Stimulated activated CD4-positive, alpha-beta T cell treated with anti-CD3 and anti-CD28 coated beads, Interleukin-1b, Interleukin-23, amount 100 ng/mL, for 1 hour (primary cell): Measurements from ENCODE around the gene CSPG4.
"Not testable (repeated sequence)": the region's sequence is repeated elsewhere in the genome, so short reads cannot be mapped to it uniquely, and the experiment has no call there.

ENCODE experiments used
- DNase-seq, 2 donors: peaks; one replicate each; pipeline ENCODE4 v3.0.0-alpha.2; 2020; ENCODE audit warnings: low read depth in 2 of 2

The CSPG4 gene

DNA sequence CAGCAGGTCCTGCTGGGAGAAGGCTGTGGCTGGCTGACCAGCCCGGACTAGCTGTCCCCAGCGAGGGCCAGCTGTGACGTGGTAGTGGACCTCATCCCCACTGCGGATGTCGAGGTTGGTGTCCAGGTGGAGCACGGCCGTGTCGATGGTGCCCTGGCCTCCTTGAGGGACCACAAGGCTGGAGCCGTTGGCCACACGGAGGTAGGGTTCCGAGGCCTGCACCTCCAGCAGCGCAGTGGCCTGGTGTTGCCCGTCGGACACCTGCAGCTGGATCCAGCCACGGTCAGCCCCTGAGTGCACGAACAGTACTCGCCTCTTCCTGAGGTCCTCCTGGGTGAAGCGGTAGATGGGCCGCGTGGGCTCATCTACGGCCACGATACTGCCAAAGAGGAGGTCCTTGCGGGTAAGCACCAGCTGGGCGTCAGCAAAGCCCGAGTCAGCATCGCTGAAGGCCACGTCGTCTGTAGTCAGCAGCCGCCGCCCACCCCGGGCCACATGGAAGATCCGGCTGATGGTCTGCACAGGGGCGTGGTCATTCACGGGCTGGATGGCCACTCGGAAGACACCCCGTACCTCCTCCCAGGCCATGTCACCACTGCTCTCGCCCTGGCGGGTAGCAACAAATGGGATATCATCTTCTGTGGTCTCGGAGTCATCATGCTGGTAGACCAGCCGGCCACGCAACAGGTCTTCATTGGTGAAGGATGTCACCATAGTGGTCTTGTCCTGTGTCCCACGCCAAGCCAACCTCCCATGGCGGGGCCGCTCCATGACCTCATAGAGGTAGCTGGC, 25.0 kb downstream of the CSPG4 start:
- no peak for DNase-seq

DNA sequence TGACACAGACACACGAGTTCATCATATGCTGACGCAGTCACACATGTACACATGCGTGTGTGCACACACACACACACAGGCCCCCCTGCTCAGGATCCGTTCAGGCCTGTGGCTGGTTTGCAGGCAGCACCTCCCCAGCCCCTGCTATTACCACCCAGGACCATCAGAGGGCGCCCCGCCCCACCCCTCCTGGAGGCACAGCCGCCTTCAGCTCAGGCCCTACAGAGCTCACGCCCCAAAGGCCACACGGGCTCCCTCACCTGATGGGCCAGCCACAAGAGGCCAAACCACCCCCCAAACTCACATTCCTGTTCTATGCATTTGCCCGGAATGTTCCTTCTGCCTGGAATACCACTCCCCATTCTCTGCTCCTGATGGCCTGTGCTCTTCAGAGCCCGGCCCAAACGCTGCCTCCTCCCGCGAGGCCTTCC, 26.4 kb downstream of the CSPG4 start:
- DNase-seq: peak; percentile 59 to 65

DNA sequence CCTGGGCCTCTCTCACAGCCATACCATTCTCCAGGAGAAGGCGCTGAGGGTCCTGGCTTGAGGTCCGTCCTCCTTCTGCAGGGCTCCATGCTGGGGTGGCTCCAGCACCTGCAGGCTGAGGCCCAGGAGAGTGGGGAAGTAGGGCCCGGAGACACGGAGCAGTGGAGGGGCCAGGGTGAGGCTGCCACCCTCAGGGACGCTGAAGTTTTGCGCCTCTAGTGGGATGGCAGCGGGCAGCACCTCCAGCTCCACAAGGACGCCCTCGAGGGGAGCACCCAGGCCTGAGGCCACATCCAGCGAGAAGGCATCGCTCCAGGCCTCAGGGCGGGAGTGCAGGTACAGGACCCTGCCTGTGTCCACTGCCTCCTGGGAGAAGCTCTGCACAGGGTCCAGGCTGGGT, 27.5 kb downstream of the CSPG4 start:
- no peak for DNase-seq

DNA sequence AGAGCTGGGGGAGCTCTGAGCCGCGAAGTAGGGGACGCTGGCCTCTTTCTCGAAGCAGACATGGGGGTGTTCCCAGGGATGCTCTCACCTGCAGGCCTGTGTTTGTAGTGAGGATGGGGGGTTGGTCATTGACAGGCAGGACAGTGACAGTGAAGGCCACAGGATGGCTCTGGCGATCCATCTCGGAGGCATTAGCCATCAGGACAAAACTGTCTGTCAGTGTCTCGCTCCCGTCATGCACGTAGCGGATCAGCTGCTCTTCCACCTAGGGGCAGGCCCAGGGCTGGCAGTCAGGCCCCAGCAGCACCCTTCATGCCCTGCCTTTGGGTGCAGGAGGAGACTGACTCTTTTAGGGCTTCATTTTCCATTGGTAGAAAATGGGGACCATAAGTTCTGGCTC, 28.0 kb downstream of the CSPG4 start:
- DNase-seq: no peak

DNA sequence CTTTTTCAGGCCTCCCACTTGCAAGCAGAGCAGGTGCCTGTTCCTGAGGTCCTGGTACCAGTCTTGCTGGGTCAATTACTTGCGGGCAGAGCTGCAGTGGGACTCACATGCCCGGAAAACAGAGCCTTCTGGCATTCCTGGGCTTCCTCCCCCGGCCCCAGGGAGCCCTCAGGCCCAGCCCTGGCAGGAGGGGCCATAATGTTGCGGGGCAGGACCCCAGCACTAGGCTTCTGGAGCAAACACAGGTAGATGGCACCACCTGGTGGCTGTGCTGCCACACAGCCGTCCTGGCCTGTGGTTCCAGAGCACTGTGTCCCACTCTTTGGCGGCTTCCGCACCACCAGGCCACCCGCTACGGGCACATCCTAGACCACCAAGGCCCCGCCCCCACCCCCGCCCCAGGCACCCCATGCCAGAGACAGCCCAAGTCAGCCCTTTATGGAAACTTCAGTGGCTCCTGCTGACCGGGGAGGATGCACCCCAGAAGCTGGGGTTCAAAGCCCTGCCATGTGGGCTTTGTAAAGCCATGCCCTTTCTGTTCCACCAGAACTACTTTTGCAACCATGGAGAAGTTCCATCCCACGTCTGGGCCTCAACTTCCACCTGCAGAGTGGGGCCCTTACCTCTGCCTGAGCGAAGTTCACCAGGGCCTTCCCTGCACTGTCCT, 28.9 kb downstream of the CSPG4 start:
- peak; percentile 21 to 44 for DNase-seq

DNA sequence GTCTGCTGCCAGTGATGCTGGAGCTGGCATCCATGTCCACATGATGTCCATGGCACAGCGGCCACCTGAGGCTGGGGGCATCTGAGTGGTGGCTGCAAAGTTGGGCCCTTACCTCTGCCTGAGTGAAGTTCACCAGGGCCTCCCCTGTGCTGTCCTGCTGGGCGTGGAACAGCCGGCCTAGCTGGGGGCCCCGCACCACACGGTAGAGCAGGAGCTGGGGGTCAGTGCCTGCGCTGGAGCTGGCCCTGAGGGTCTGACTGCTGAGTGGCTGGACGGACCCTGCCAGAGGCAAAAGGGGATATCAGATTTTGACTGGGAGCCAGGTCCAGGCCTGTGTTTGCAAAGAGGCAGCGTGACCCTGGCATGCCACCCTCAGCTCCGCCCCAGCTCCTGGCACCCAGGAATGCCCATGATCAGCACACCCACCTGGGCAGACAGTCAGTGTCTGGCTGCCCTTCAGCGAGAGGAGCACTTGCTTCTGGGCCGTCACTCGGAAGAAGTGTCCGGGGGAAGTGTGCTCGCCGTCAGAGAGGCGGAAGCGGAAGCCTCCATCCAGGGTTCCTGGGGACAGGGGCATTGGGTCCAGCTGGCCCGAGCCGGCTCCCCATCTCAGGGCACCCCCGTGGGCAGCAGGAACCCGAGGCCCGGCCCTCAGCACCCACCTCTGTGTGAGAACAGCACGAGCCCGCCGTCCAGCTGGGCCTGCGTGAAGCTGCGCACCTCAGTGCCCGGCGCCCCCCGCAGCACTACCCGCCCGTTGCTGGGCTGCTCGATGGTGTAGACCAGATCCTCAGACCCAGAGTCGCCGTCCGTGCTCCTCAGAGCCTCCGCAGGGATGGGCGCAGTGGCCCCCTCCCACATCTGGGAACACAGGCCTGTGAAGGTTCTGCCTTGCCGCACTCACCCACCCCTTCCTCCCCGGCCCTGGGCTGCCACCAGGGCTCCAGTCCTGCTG, 30.2 kb downstream of the CSPG4 start:
- no peak for DNase-seq

DNA sequence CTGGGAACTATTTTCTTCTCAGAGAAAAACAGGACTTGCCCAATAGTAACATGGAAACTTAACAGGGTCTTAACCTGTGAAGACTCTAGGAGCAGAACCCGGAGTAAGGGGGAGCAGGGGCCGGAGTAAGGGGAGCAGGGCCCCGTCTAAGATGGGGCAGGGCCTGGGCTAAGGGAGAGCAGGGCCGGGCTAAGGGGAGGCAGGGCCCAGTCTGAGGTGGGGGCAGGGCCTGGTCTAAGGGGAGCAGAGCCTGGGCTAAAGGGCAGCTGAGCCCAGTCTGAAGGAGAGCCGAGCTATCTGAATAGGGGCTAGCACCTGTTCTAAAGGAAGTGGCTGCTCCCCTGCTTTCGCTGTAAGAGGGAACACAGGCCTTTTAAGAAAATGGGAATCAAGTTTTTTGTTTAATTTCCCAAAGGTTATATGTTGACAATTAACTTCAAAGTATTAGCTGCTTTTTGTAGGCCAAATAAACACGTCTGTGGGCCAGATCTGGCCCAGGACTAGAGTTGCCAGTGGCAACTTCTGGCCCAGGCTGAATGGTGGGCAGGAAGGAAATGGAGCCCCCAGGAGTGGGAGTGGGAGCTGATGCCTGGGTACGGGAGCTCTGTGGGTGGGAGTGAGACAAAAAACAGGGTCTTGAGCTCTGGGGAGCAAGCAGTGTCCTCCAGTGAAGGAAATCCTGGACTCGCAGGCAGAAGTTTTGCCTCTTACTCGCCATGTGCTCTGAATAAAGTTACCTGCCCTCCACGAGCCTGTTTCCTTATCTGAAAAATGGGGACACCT, 32.5 kb downstream of the CSPG4 start:
- DNase-seq: no peak

DNA sequence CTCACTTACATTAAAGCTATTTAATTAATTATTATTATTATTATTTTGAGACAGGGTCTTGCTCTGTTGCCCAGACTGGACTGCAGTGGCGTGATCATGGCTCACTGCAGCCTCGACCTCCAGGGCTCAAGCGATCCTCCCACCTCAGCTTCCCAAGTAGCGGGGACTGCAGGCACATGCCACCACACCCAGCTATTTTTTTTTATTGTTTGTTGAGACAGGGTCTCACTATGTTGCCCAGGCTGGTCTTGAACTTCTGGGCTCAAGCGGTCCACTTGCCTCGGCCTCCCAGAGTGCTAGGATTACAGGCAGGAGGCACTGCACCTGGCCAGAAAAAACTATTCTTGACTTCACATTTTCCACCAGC, 34.3 kb downstream of the CSPG4 start:
- not testable (repeated sequence) for DNase-seq

DNA sequence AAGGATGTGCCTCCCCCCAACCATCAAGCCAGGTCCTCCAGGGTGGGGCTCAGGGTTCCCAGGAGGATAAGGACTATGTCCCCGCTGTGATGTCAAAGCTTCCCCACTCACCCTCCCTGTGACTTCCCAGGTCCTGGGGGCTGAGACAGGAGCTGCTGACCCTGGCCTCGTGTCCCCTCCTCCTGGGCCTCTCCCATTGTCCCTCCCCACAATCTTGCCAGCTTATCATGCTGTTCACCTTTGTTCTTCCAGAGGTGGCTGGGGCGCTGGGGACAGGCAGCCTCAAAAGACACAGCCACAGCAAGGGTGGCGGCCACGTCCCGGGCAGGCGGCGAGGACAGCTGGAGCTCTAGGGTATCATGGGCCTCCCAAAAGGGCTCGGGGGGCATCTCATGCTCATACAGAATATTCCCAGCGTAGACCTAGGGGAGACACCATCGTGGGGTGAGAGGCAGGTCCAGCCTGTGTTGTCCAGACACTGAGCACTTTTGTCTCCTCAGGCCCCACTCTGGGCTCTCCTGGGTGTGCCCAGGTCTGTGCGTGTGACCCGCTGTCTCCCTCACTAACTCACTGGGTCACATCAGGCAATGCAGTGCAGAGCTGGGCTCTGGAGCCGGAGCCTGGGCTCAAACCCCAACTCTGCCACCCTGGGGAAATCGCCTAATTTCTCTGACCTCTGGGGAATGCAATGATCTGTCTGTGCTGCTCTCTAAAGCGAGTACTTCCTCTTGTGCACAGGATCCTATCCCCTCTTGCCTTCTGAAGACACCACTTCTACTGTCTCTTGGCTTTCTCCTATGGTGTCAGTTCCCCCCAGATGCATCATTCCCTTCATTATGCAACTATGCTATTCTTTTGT, 35.0 kb downstream of the CSPG4 start:
- no peak for DNase-seq

DNA sequence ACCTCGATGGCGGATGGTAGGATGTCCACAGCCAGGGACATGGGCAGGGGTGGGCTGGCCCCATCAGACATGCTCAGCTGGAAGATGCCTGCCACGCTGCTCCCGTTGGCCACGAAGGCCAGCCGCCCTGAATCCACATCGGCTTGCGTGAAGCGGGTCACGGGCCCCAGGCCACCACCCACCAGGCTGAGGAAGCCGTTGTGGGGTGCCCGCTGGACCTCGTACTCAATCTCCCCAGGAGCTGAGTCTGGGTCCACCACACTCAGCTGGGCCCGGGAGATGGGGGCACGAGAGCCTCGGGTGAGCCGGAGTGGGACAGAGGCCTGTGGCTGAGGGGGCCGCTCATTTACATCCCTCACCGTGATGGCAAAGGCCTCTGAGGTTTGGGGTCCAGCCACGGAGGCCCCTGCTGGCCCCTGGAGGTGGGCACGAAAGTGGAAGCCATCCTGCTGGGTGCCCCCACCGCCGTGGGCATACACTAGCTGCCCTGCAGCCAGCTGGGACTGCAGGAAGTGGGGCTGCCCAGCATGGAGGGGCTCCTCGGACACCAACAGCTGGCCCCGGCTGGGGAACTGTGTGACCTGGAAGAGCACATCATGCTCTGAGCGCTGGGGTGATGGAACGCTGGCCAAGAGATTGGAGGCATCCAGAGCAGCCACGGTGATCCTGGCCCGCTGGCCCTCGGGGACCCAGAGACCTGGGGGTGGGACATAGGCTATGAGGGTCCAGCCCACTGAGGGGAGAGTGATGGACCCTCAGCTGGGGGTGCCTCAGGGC, 35.8 kb downstream of the CSPG4 start:
- no peak for DNase-seq

DNA sequence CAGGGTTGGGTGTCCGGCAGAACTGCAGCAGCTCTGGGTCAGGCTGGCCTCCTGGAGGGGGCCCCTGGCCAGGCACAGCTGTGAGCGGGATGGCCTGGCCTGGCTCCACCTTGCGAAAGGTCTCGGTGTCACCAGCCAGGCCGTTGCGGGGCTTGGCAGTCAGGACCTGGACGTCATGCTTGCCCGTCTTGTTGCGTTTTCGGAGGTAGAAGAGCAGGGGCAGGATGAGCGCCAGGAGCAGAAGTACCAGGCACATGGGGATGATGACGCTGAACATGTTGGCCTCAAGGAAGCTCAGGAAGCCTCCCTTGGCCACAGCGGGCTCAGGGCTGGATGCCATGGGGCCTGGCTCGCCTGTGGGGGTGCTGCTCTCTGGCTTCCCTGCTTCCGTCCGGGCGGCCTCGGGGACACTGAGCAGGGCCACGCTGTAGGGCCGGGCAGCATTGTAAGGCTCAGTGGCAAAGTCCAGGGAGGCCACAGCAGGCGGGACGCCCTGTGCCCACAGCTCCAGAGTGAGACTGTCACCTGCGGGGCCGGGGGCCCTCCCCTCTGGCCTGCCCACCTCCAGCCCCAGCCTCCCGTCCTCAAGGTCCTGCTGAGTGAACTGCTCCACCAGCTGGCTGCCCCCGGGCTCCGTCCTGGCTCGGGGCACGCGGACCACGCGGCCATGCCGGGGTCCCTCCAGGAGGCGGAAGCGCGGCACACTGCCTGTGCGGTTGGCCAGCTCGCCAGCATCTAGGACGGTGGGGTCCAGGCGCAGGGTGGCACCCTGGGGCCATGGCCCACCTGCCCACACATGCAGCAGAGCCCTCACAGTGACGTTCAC, 36.9 kb downstream of the CSPG4 start:
- DNase-seq: no peak

DNA sequence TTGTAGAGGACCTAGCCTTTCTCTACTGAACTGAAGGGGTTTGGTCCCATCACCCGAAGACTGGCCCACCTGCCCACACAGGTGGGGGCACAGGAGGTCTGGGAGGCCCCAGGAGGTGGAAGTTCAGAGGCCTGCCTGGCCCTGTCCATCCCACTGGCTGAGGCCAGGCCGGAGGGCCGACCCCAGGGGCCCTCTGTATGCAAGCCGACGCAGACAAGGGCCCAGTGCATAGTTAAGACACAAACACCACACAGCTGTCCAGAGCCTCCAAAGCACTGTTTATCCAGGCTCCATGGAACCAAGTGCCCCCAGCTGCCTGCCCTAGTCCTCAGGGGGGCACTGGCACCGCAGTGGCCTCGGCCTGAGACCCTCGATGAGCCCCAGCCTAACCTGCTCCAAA, 38.3 kb downstream of the CSPG4 start:
- DNase-seq: no peak

DNA sequence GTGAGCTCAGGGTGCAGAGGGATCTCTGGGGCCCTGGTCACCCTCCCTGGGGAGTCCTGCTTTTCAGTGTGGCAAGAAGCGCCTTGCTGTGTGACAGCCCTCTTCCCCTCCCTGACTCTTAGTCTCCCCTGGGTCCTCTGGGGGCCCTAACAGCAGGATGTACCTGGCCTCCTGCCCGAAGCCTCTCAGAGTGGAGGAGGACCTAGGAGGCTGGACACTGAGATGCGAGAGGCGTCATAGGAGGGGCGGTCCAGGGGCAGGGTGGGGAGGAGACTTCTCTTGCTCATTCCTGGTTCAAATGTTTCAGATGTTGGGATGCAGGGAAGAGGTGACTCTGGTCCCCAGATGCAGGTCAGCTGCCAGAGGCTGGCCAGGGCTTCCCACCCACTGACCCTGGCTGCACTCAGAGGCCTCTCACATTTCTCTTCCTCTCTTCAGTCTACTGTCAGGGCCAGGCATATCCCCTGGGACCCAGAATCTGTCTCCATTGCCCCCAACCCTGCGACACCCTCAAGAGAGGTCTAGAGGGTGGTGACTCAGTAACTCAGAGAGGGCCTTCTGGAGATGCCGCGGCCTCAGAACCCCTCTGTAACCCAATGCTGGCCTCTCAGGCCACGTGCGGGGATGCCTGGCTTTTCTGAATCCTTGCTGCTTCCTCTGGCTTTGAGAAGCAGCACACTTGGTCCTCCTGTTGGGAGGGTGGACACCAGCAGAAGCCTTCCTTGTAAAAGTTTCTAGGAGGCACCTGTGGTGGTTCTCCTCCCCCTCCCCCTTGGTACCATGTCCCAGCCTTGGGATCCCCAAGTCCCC, 39.0 kb downstream of the CSPG4 start:
- DNase-seq: no peak

DNA sequence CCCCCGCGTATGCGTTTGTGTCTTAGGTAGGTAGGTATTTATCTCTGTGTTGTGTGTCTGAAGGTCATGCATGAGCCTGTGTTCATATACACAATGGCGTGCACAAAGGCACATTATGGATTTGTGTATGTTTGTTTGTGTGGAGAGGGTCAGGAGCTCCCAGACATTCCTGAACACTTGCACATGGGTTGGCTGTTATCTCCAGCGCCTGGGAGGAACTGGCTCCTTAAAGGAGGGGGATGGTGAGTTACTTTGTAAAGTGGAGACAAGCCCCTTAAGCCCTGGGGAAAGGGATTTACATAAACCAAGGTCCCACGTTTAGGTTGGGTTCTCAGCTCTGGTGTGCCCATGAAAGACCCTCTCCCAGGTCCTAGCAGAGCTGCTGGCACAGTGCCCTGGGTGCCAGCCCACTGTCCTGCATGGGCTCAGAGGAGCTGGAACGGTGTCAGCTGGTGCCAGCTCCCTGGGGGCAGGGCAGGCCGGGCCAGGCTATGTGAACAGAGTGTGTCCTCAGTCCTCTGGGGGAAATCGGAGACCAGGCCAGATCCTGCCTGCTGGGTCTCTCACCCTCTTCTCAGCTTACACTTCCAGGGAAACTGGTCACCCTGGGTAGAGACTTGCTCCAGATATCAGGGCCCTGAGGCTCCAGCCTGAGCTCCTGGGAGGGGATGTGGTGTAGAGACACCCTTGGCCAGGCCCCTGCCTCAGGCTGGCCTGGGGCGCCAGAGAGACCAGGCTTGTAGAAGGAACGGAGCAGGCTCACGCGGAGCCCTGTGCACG, 39.8 kb downstream of the CSPG4 start:
- no peak for DNase-seq

DNA sequence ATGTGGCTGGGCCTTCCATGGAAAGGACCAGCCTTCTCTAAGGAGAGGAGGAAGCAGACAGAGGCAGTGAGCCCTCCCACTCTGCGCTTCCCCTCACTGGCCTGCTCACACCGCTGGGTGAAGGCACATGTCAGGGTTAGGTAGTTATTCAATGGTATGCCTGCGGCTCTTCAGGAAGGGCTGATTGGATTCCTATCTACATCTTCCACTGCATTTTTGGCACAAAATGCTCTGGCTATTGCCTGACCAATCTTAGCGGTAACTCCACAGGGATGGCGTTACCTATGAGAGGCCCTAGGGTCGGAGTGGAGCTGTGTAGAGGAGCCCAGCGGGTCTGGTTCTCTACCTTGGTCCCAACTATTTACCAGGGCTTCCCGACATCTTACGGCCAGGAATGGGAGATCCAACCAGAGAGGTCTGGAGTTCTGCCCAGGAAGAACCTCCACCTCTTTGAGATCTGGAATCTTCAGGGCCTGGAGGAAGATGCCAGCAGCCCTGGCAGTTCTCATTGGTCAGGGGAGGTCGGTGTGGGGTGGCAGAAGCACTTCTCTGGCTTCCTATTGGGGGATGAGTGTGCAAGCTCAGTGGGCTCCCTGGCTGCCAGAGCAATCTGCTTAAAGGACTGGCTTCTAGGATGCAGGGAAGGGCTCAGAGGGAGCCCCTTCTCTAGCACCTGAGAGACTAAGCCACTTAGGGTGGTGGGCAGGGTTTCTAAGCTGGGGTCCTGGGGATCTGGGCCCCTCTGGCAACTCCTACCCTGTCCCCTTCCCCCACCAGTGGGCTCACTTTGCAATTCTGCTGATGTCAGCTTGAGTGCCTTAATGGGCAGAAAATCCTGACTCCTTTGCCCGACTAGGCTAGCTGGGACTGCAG, 40.7 kb downstream of the CSPG4 start:
- DNase-seq: no peak

DNA sequence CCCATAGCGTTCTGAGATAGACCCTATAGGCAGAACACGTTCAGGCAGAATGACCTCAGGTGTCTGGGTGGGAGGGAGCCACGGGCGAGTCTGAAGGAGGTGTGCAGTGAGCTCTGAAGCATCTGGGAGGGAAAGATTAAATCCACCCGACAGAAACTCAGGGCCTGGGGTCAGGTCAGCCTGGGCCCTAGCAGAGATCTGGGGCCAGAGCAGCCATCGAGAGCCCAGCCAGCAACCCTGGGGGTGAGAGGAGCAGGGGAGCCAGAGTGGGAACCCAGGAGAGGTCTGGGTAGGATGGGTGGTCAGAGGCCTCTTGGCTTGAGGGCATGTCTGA, 42.8 kb downstream of the CSPG4 start:
- no peak for DNase-seq
